Measurements from ENCODE around the gene GNB1L. TPM values are rescaled to one million over a fixed set of nuclear protein-coding genes. Genes with fewer than 3 reads are reported as not detected.
"Not testable (repeated sequence)": the region's sequence is repeated elsewhere in the genome, so short reads cannot be mapped to it uniquely, and the experiment has no call there.

Gene GNB1L
- polyA plus RNA-seq, 4 donors: 2.8 to 6.6 (median 5.3) TPM

GRCh38 chr22:19848298-19849224 lies 6.1 kb downstream of the GNB1L start:
- DNase-seq (ENCODE audit: low read depth in 4 of 4, low spot score in 2 of 4): no peak

- no peak for DNase-seq (ENCODE audit: low read depth in 4 of 4, low spot score in 2 of 4)
Measured at GRCh38 chr22:19847345-19847632, 7.4 kb downstream of the GNB1L start.

- no peak for DNase-seq (ENCODE audit: low read depth in 4 of 4, low spot score in 2 of 4)
Measured at GRCh38 chr22:19846620-19847344, 7.9 kb downstream of the GNB1L start.

GRCh38 chr22:19845054-19845722 lies 9.5 kb downstream of the GNB1L start:
- DNase-seq (ENCODE audit: low read depth in 4 of 4, low spot score in 2 of 4): no peak

GRCh38 chr22:19844377-19845053 lies 10.2 kb downstream of the GNB1L start:
- no peak for DNase-seq (ENCODE audit: low read depth in 4 of 4, low spot score in 2 of 4)

- no peak for DNase-seq (ENCODE audit: low read depth in 4 of 4, low spot score in 2 of 4)
Measured at GRCh38 chr22:19843857-19844376, 10.8 kb downstream of the GNB1L start.

- DNase-seq (ENCODE audit: low read depth in 4 of 4, low spot score in 2 of 4): no peak
Measured at GRCh38 chr22:19843107-19843856, 11.4 kb downstream of the GNB1L start.

GRCh38 chr22:19842393-19843106 lies 12.1 kb downstream of the GNB1L start:
- no peak for DNase-seq (ENCODE audit: low read depth in 4 of 4, low spot score in 2 of 4)

- DNase-seq (ENCODE audit: low read depth in 4 of 4, low spot score in 2 of 4): no peak
Measured at GRCh38 chr22:19841641-19842392, 12.9 kb downstream of the GNB1L start.

- DNase-seq (ENCODE audit: low read depth in 4 of 4, low spot score in 2 of 4): no peak
Measured at GRCh38 chr22:19840955-19841640, 13.6 kb downstream of the GNB1L start.

GRCh38 chr22:19840059-19840458 lies 14.6 kb downstream of the GNB1L start:
- DNase-seq (ENCODE audit: low read depth in 4 of 4, low spot score in 2 of 4): no peak

GRCh38 chr22:19837915-19838314 lies 16.8 kb downstream of the GNB1L start:
- DNase-seq (ENCODE audit: low read depth in 4 of 4, low spot score in 2 of 4): no peak

GRCh38 chr22:19836512-19836911 lies 18.2 kb downstream of the GNB1L start:
- no peak for DNase-seq (ENCODE audit: low read depth in 4 of 4, low spot score in 2 of 4)

- DNase-seq (ENCODE audit: low read depth in 4 of 4, low spot score in 2 of 4): no peak
Measured at GRCh38 chr22:19834599-19834998, 20.1 kb downstream of the GNB1L start.

- not testable (repeated sequence) for DNase-seq (ENCODE audit: low read depth in 4 of 4, low spot score in 2 of 4)
Measured at GRCh38 chr22:19833327-19833726, 21.3 kb downstream of the GNB1L start.

- no peak for DNase-seq (ENCODE audit: low read depth in 4 of 4, low spot score in 2 of 4)
Measured at GRCh38 chr22:19832476-19833108, 22.1 kb downstream of the GNB1L start.

GRCh38 chr22:19831979-19832378 lies 22.7 kb downstream of the GNB1L start:
- not testable (repeated sequence) for DNase-seq (ENCODE audit: low read depth in 4 of 4, low spot score in 2 of 4)
